GM12878 (cell line): ENCODE measurements around the gene TBXAS1.

Source experiments
- ATF3 ChIP-seq: IDR thresholded peaks from 2 replicates; pipeline ENCODE4 v1.6.1; 2011; ENCODE audit warnings: low read depth, mild to moderate bottlenecking, low read length, moderate library complexity, borderline replicate concordance; ENCODE audit errors: extremely low read depth
- CTCF ChIP-seq, 3 experiments: IDR thresholded peaks in 2 of 3; conservative IDR thresholded peaks in 1 of 3; 2 replicates each; pipeline ENCODE4 v1.5.1; 2011; ENCODE audit warnings: low read depth in 3 of 3, low read length in 3 of 3, mild to moderate bottlenecking in 3 of 3, control low read depth in 2 of 3, moderate library complexity in 2 of 3, inconsistent platforms in 1 of 3, mixed read lengths in 1 of 3; ENCODE audit not compliant: control insufficient read depth in 2 of 3, insufficient read depth in 1 of 3; ENCODE audit errors: extremely low read depth in 1 of 3
- EP300 ChIP-seq, 2 experiments: fragments of 150-350 bp in 1 of 2; IDR thresholded peaks; 2 replicates each; pipeline ENCODE4 v1.6.1; 2011 to 2012; ENCODE audit warnings: low read depth in 2 of 2, low read length in 2 of 2, borderline replicate concordance in 1 of 2, improper control_type of control experiment in 1 of 2, inconsistent platforms in 1 of 2; ENCODE audit not compliant: control insufficient read depth in 1 of 2
- EZH2 ChIP-seq: IDR thresholded peaks from 2 replicates; pipeline ENCODE4 v1.6.1; 2012; ENCODE audit warnings: low read depth, mild to moderate bottlenecking, control low read depth, inconsistent platforms, low read length, borderline replicate concordance; ENCODE audit not compliant: control insufficient read depth
- MEF2A ChIP-seq: IDR thresholded peaks from 2 replicates; pipeline ENCODE4 v1.6.1; 2011; ENCODE audit warnings: low read depth, mild to moderate bottlenecking, low read length, moderate library complexity; ENCODE audit not compliant: insufficient read depth
- PKNOX1 ChIP-seq: fragments of 450-650 bp; IDR thresholded peaks from 2 replicates; pipeline ENCODE4 v1.6.1; 2016; ENCODE audit warnings: mild to moderate bottlenecking
- POLR2A ChIP-seq: IDR thresholded peaks from 2 replicates; pipeline ENCODE4 v1.6.1; 2011; ENCODE audit warnings: low read depth, mild to moderate bottlenecking, low read length
- RAD21 ChIP-seq: IDR thresholded peaks from 2 replicates; pipeline ENCODE4 v1.6.1; 2011; ENCODE audit warnings: mild to moderate bottlenecking, low read depth, low read length, moderate library complexity; ENCODE audit not compliant: insufficient read depth
- RCOR1 ChIP-seq: conservative IDR thresholded peaks from 2 replicates; pipeline ENCODE4 v1.6.1; 2012; ENCODE audit warnings: low read depth, low read length, improper control_type of control experiment
- ZNF274 ChIP-seq: IDR thresholded peaks from one replicate; pipeline ENCODE4 v1.8.0; 2011; ENCODE audit not compliant: insufficient read length, insufficient read depth
- ZZZ3 ChIP-seq: IDR thresholded peaks from 2 replicates; pipeline ENCODE4 v1.6.1; 2011; ENCODE audit warnings: low read depth; ENCODE audit not compliant: control insufficient read depth, insufficient read length

DNA sequence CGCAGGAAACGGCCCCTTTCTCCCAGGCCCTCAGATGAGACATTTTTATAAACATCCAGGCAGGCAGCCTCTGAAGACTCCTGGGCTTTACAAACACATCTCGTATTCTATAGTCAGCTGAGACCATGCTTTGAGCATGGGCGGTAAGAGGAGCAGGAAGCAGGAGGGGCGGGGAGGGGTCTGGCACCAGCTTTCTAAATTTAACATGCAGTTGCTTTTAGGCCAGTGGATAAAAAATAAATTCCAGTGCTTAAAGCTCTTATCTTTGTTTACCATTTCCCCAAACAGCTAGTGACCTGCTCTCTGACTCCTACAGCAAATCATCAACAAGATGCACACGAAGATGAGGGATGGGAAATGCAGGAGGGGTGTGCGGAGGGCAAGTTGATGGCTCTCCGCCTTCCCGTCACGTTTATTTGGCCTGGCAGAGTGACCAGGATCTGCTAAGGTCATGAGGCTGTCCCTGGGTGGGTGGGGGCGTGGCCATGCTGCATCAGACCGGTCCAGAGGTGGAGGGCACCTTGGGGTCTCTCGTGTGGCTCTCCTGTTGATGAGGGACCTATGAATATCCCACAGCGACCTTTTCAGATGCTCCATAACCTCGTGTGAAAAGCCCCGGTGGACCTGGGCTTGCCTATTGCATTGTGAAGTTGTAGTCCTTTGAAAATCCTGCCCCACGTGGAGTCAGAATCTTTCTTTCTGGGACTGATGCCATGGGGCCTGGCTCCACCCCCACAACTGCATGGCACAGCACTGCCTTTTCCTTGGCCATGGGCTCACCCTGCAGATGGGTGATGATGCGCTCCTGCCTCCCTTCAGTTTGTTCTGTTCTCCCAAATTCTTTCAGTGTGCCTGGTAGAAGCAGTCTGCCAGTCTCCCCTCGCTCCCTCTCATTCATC is 166.2 kb downstream of the TBXAS1 start:
- TF ChIP-seq RCOR1 (no peak), POLR2A (no peak), CTCF (IDR thresholded peaks at IDR 0.05 in 2 of 3, conservative IDR thresholded peaks at IDR 0.05 in 1 of 3; ENCODE audit: control insufficient read depth in 2 of 3, extremely low read depth in 1 of 3, insufficient read depth in 1 of 3, low read depth in 3 of 3, low read length in 3 of 3) (no peak), EP300 (IDR thresholded peaks at IDR 0.05; ENCODE audit: borderline replicate concordance in 1 of 2, control insufficient read depth in 1 of 2, low read depth in 2 of 2, low read length in 2 of 2) (no peak), ATF3 (no peak), ZNF274 (no peak), ZZZ3 (no peak), EZH2 (no peak), PKNOX1 (no peak), MEF2A (no peak), RAD21 (no peak)
